Astrocyte of the spinal cord (primary cell): Measurements from ENCODE around the gene EPHA5.

Experiments used
- DNase-seq: peaks from one replicate; pipeline ENCODE4 v3.0.0; 2011; ENCODE audit warnings: low read depth, low spot score
- H3K4me3 ChIP-seq: 2 replicates; pipeline ENCODE4 v1.5.1; 2011; ENCODE audit warnings: low read depth, mild to moderate bottlenecking, low read length, moderate library complexity
- CTCF ChIP-seq: IDR thresholded peaks from 2 replicates; pipeline ENCODE4 v1.5.1; 2012; ENCODE audit warnings: low read depth, mild to moderate bottlenecking, low read length, inconsistent platforms
- in situ Hi-C: cut with HindIII; loops from 2 replicates; pipeline ENCODE4 v1.10.0; 2017; ENCODE audit warnings: low sequenced_read_pairs

EPHA5 gene

DNA sequence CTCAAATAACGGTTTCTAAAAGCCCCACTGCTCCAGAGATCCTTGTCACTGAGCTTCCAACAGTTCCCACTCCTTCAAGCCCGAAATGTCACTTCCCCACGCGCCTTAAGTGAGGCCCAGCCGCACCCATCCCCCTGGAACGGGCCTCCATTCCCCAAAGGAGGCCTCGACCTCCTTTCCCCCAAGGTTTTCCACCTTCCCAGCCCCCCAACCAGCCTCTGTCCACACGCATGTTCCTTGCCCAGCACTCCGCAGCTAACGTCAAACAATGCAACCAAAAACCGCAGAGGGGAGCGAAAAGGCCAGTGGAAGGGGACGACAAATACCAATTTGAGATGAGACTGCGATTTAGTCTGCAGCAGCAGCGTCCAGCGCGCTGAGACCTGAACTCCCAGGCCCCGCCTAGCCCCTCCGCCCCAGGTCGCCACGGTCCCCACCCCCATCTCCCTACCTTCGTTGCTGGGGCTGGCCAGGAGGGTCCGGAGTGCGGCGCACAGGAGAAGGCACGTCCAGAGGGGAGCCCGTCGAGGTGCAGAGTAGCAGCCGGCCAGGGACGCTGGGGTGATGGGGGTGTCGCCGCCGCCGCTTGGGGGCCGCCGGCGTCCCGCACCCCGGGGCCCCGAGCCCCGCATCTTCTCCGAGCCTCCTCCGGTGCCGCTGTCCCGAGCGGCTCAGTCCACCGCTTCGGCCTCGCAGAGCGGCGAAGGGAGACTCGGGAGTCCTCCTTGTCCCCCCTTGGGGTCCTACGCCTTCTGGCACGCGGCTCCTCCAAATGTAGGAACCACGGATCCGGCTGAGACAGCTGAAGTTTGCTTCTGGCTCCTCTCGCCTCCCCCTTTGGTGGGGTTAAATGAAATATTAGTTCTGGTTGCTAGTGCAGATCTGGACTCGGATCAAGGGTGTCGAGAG lies 924 bp downstream of the EPHA5 start:
- in situ Hi-C loops = no loop called here
- peak overlapping the region; percentile 73 for H3K4me3 ChIP-seq
- DNase-seq = peak; percentile 55
- TF ChIP-seq CTCF = no peak

GRCh38 chr4:65668201-65669089 lies 1.8 kb downstream of the EPHA5 start:
- no peak for TF ChIP-seq CTCF

DNA sequence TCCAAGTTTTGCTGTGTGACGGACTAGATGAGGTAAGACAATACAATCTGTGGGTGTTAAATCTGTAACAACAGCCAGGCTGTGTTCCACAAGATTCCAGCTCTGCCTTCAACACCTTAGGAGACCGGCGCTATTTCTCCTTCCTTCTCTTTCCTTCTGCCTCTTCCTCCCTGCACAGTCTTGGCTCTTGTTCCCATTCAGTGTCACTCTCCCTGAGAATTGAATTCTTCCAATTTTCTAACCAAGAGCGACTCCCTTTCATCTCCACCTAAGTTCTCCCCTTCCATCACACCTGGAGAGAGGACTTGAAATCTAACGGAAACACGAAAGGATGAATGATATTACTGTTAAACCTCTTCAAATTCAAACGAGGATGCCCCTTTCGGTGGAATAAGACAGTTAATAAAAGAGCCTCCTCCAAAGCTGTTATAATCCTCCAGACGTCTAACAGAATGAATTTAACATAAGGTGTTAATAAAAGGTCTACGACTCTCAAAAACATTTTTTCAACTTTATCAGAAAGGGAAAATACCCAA lies 2.7 kb downstream of the EPHA5 start:
- DNase-seq = no peak
- in situ Hi-C loops = no loop called here
- H3K4me3 ChIP-seq = peak overlapping the region; percentile 73
- TF ChIP-seq CTCF = no peak

More at GRCh38 chr4:65668201-65669089, 1.8 kb downstream of the EPHA5 start:
- DNase-seq = peak; percentile 47
- in situ Hi-C loops = no loop called here
- peak overlapping the region; percentile 73 for H3K4me3 ChIP-seq

DNA sequence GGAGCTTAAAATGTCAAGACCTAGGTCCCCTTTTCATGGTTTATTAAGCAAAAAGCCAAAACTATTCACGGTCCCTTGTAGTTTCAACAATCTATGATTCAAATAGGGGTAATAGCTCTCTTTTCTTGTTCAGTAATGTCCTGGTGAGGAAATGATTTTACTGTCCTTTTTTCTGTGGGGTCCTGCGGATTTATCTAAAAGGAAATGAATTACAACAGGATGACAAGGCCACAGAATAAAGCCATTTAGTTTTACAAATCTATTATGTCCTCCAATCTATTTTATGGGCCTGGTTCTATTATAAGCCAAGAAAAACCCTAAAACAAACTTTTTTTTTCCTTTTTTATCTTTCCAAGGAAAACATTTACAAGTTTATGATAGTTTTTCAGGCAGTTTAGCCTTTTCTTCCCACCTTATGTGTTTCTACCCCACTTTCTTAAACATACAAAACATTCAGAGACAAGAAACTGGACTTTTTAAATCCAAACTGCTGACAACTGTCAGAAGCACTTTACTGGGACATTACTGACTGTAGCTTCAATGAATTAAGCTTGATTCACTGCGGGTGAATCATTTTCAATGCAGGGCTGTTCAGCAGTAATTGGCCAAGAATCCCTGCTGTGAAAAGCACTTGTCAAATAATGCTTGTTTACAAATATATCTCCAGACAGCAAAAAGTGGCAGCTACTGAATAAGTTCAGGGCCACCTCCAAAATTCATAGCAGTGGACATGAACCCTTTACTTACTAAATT lies 4.3 kb downstream of the EPHA5 start:
- no peak overlapping the region for H3K4me3 ChIP-seq
- no peak for TF ChIP-seq CTCF
- in situ Hi-C loops = no loop called here
- peak; percentile 65 for DNase-seq

DNA sequence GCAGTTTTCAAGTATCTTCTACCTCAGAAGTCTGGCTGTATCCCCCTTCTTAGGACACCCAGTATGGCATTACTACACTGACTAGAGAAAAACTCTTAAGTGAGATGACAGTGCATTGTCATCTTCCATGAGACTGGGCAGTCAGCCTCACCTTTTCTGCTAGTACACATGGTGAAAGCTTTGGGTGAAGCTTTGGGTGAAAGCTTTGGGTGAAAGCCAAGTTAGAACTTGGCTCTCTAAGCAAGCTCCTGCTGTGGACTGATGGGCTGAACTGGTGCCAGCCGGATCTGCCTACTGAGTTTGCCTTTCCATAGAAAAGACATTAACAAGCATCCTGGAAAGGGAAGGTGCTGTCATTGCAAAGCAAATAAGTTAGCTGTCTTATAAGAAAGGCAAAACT lies 8.8 kb downstream of the EPHA5 start:
- in situ Hi-C loops = no loop called here
- no peak for TF ChIP-seq CTCF
- H3K4me3 ChIP-seq = no peak overlapping the region
- DNase-seq = peak; percentile 50

- DNase-seq = no peak
- H3K4me3 ChIP-seq = no peak overlapping the region
- in situ Hi-C loops = no loop called here
- no peak for TF ChIP-seq CTCF
These were observed 12.2 kb downstream of the EPHA5 start for GRCh38 chr4:65658117-65658516.
